ENCODE measurements around the gene LRIT1.

GRCh38 chr10:84232376-84232775, 9.0 kb downstream of the LRIT1 start:
- no peak for TF ChIP-seq POLR2A (IDR thresholded peaks at IDR 0.05)
- TF ChIP-seq CTCF (IDR thresholded peaks at IDR 0.05), result no peak
